Skeletal muscle satellite cell (primary cell): ENCODE results near the gene UBE2D1.

ENCODE experiments used
- H3K27me3 ChIP-seq: 2 replicates; pipeline ENCODE4 v1.7.0; 2013; ENCODE audit warnings: low read length; ENCODE audit not compliant: control insufficient read depth, insufficient read depth
- H3K36me3 ChIP-seq: 2 replicates; pipeline ENCODE4 v1.7.0; 2013; ENCODE audit warnings: mild to moderate bottlenecking, control low read depth, low read length; ENCODE audit not compliant: insufficient read depth
- H3K4me1 ChIP-seq: 2 replicates; pipeline ENCODE4 v1.7.0; 2013; ENCODE audit warnings: low read length; ENCODE audit not compliant: control insufficient read depth, insufficient read depth
- H3K4me2 ChIP-seq: 2 replicates; pipeline ENCODE4 v1.7.0; 2013; ENCODE audit warnings: mild to moderate bottlenecking, low read length
- H3K4me3 ChIP-seq: 2 replicates; pipeline ENCODE4 v1.7.0; 2013; ENCODE audit warnings: low read length
- H3K9ac ChIP-seq: 2 replicates; pipeline ENCODE4 v1.7.0; 2013; ENCODE audit warnings: mild to moderate bottlenecking, low read depth, low read length, moderate library complexity
- H3K9me3 ChIP-seq: replicated peaks from 2 replicates; pipeline ENCODE4 v1.7.0; 2013; ENCODE audit warnings: mild to moderate bottlenecking, control low read depth, low read length

The UBE2D1 gene

DNA sequence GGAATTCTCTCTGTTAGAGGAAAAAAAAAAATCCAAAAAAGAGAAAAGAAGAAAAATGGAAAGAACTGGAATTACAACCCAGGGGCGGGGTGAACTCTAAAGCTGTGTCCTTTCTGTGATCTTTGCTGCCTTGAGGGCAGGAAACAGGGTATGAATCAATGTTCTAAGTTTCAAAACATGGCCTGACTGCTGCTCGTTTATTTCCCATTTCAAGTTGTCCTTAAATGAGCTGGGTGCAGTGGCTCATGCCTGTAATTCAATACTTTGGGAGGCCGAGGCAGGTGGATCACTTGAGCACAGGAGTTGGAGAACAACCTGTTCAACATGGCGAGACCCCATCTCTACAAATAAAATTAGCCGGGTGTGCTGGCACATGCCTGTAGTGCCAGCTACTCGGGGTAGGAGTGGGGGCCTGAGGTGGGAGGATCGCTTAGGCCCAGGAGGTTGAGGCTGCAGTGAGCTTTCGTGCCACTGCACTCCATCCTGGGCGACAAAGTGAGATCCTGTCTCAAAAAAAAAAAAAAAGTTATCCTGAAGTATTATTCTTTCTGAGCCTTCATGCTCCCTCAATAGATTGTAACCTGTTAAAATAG, 25.7 kb downstream of the UBE2D1 start:
- Histone ChIP-seq H3K4me2 (no peak overlapping the region), H3K4me3 (no peak overlapping the region), H3K27me3 (no peaks in the 10 kb centered on the region), H3K9ac (no peak overlapping the region), H3K4me1 (peaks cover 24% of the 10 kb centered on the region), H3K9me3 (no peaks in the 10 kb centered on the region), H3K36me3 (peaks cover 3% of the 10 kb centered on the region)

DNA sequence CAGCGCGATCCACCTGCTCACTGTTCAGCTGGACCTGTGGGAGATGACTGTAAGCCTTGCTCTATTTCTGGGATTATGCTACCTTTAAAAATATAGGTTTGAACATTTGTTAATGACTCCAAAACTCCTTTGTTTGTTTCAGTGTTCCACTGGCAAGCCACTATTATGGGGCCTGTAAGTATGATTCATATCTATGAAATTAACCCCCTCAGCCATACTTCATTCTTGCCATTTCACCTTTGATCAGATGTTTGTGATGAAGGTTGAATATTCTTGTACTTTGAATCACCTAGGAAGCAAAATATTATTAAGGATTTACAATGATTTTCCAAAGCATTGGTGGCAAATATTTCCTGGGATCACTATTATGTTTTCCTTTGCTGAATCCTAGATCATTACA, 26.5 kb downstream of the UBE2D1 start:
- Histone ChIP-seq H3K4me3 (no peak overlapping the region), H3K27me3 (no peaks in the 10 kb centered on the region), H3K9me3 (no peaks in the 10 kb centered on the region), H3K9ac (no peak overlapping the region), H3K4me2 (no peak overlapping the region), H3K4me1 (peaks cover 24% of the 10 kb centered on the region), H3K36me3 (peaks cover 3% of the 10 kb centered on the region)

DNA sequence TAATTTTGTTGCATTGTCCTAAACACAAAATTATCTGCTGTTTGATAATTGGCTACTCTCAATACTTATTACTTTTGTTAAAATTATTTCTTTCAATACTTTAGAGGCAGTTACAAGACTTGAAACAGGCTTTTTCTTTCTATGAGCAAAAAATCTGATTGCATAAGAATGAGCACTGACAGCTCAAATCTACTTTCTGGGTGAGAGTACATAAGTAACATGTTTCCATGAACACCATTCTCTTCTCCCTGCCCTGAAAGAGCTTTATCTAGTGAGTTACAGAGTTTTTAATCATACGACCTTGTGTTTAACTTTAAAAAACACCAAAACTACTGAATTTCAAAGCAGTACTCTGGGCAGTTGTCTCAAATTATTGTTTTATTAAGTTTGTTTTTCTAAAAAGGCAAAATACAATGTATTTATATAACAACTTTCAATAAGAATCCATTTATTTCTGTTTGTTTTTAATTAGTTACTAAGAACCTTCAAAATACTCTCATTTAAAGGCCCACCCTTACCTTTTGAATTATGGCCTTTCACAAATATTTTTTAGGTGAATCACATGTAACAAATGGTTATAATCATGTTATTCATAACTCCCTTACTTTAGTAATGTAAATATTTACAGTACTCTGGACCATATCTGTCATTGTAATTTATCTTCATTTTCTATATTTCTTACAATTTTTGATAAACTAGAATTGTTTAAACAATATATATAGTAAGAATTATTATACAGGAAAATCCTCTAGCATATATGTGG, 27.4 kb downstream of the UBE2D1 start:
- H3K36me3 ChIP-seq: peaks cover 3% of the 10 kb centered on the region
- no peak overlapping the region for H3K4me2 ChIP-seq
- no peaks in the 10 kb centered on the region for H3K27me3 ChIP-seq
- no peaks in the 10 kb centered on the region for H3K9me3 ChIP-seq
- H3K9ac ChIP-seq: no peak overlapping the region
- peaks cover 24% of the 10 kb centered on the region for H3K4me1 ChIP-seq
- no peak overlapping the region for H3K4me3 ChIP-seq

DNA sequence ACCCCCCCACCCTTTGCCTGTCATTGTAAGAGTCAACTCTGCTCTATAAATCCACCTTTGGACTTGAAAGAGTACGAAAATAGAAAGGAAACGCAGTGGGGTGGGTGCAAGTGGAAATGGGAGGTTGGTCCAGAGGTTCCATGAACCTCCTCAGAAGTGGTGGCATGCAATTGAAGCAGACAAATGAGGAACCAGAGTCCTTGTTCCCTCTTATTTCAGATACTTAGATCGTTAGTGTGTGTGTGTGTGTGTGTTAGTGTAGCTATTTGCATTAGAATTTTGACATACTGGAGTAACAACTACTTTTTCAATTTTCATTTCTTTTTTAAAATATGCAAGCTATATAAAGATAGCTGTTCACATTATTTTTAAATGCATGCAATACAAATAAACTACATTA, 32.3 kb downstream of the UBE2D1 start:
- Histone ChIP-seq H3K9me3 (no peaks in the 10 kb centered on the region), H3K4me2 (no peak overlapping the region), H3K9ac (no peak overlapping the region), H3K27me3 (no peaks in the 10 kb centered on the region), H3K4me3 (no peak overlapping the region), H3K36me3 (peaks cover 3% of the 10 kb centered on the region), H3K4me1 (peaks cover 6% of the 10 kb centered on the region)

DNA sequence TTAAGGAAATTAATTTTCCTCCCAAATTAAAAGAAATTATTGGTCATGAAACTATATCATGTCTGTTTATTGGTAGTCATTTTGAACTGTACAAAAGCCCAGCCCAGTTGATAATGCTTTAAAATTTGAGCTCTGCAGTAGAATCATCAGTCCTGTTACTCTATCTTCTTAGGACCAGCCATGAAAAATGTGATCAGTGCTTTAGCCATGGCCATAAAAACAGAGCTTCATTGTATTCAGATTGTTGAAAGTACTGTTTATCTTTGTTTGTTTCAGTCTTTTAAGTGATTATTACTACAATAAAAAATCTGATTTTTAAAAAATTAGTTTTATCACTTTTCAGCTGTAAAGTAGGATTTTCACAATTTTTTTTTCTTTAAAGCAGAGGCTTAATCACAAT, 36.7 kb downstream of the UBE2D1 start:
- H3K9ac ChIP-seq: no peak overlapping the region
- no peaks in the 10 kb centered on the region for H3K36me3 ChIP-seq
- H3K4me1 ChIP-seq: no peaks in the 10 kb centered on the region

DNA sequence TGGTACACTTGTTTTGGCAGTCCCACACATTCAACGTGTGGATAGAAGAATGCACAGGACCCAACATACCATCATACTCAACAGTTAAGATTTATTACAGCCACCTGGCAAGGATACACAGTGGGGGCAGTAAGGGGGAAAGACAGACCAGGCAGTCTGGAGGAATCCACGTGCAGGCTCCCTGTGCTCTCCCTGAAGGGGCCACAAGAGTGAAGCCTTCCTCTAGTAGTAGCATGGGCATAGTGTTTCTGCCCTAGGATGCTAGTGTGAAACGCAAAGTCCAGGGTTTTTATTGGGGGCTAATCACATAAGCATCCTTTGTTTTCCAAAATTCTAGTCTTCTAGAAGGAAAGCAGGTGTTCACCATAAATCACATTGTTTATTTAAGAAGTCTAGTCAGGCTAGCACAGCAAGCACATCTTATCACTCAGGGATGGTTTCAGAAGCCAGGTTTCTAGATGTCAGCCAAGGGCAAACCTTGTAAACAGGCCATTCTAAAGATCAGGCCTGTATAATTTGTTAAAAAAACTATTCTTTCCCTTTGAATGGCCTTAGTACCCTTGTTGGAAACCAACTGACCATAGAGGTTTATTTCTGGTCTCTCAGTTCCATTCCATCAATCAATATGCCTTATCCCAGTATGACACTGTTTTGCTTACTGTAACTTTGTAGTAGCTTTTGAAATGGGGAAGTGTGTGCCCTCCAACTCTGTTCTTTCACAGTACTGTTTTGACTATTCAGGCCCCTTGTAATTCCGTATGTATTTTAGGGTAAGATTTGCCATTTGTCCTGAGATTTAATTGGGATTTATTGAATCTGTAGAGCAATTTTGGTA, 38.0 kb downstream of the UBE2D1 start:
- Histone ChIP-seq H3K27me3 (no peaks in the 10 kb centered on the region), H3K36me3 (no peaks in the 10 kb centered on the region), H3K9ac (no peak overlapping the region), H3K4me1 (no peaks in the 10 kb centered on the region), H3K4me2 (no peak overlapping the region), H3K4me3 (no peak overlapping the region), H3K9me3 (no peaks in the 10 kb centered on the region)

More for the DNA sequence above, 36.7 kb downstream of the UBE2D1 start:
- H3K4me3 ChIP-seq: no peak overlapping the region
- H3K27me3 ChIP-seq: no peaks in the 10 kb centered on the region
- H3K9me3 ChIP-seq: no peaks in the 10 kb centered on the region
- no peak overlapping the region for H3K4me2 ChIP-seq

DNA sequence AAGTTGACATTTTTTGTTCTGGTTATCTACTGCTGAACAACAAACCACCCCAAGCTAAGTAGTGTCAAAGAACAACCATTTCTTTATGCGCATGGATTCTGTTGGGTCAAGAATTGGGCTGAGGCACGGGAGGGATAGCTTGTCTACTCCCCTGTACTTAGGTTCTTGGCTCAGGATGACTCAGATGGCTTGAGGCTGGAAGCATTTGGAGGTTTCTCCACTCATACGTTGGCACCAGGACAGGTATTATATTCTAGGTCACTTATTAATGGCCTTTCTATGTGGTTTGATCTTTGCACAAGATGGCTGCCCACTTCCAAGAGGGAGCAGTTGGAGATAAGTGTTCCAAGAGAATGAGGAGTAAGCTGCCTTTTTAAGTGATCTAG, 38.6 kb downstream of the UBE2D1 start:
- Histone ChIP-seq H3K4me3 (no peak overlapping the region), H3K27me3 (no peaks in the 10 kb centered on the region), H3K4me1 (no peaks in the 10 kb centered on the region), H3K9ac (no peak overlapping the region), H3K4me2 (no peak overlapping the region), H3K9me3 (no peaks in the 10 kb centered on the region), H3K36me3 (no peaks in the 10 kb centered on the region)

DNA sequence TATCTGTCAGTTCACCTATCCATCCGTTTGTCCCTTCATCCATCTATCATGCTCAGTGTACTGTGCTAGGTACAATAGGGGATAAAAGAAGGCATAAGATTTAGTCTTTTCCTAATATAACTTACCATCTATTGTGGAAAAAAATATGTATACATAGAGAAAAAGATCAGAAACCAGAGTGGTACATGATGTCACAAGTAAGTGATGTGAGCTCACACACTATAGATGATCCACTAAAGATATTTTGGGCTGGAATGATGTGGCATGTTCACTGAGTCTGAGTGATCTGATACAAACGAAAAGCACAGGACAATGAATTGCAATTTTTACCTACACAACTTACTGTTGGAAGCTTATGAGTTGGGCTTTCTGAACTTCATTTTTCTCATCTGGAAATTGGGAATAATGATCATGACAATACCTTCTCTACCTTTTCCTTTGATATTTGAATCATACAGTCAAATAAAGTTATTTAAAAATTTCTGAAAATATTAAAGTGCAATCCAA, 47.7 kb downstream of the UBE2D1 start:
- Histone ChIP-seq H3K9me3 (no peaks in the 10 kb centered on the region), H3K27me3 (no peaks in the 10 kb centered on the region), H3K9ac (no peak overlapping the region), H3K4me3 (no peak overlapping the region), H3K4me2 (no peak overlapping the region), H3K36me3 (peaks cover 5% of the 10 kb centered on the region), H3K4me1 (peaks cover 17% of the 10 kb centered on the region)

DNA sequence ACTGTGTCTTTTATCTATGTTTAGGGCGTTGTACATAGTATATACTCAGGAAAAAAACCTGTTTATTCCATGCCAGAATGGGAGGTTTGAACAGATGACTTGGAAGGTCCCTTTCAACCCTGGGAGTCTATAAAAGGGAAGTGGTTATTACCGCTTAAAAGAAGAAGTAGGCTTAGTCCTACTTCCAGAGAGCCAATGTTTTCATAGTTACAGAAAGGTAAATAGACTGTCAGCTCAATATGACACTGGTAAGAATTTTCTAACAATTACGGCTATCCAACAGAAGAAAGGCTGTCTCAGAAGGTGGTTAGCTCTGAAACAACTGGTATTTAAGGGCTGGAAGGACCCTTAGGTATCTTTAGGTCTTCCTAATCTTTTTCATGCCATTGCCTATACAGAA, 49.3 kb downstream of the UBE2D1 start:
- no peaks in the 10 kb centered on the region for H3K9me3 ChIP-seq
- H3K36me3 ChIP-seq: peaks cover 21% of the 10 kb centered on the region
- peak overlapping the region; percentile 84 for H3K4me2 ChIP-seq
- H3K4me3 ChIP-seq: peak overlapping the region; percentile 93
- H3K27me3 ChIP-seq: no peaks in the 10 kb centered on the region
- peak overlapping the region; percentile 93 for H3K9ac ChIP-seq
- peaks cover 17% of the 10 kb centered on the region for H3K4me1 ChIP-seq

DNA sequence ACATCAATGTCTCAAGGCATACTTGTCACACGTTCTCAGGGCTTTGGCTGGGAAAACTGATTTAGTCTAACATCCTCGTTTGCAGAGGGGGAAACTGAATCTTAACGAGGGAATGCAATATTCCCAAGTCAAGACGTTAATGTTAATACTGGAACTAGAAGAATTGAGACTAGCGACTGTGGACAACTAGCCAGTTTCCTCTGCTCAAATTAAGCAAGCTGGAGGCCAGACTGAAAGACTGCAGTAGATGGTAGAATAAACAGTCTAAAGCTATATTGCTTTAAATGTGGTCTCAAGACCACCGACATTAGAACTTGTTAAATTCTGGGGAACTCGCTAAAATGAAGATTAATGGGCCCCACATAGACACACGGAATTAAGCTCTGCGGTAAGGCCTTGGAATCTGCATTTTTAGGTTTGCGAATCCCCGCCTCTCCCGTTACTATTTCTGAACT, 49.8 kb downstream of the UBE2D1 start:
- H3K4me2 ChIP-seq: peak overlapping the region; percentile 84
- peaks cover 25% of the 10 kb centered on the region for H3K36me3 ChIP-seq
- peaks cover 17% of the 10 kb centered on the region for H3K4me1 ChIP-seq
- no peaks in the 10 kb centered on the region for H3K27me3 ChIP-seq
- H3K9me3 ChIP-seq: no peaks in the 10 kb centered on the region
- peak overlapping the region; percentile 93 for H3K4me3 ChIP-seq
- peak overlapping the region; percentile 93 for H3K9ac ChIP-seq

DNA sequence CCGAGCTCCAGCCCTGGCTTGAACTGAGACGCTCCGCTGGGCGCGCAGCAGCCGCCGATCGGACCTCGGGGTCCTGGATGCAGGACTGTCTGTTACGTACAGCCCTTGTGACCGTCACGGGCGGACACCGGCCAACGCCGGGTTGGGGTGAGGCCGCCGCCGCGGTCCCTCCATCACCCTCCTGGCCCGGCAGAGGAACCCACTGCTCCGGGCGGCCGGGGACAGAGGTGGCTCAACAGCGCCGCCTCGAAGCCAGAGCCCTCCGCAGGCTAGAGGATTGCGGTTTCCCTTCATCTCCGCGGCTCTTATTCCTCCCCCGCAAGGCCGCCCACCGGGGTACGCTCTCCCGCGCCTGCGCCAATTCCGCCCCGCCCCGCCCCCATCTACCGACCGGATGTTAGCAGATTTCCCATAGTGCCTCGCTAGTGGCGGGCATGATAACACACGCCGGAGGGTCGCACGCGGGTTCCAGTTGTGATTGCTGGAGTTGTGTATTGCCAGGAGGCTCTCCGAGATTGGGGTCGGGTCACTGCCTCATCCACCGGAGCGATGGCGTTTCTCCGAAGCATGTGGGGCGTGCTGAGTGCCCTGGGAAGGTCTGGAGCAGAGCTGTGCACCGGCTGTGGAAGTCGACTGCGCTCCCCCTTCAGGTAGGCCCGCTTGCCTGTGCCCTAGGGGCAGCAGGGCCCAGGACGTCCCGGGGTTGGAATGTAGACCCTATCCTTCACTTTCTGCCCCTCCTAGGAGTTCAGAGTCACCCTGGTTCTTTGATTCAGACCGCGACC, 50.4 kb downstream of the UBE2D1 start, which contains the start of gene TFAM:
TFAM (plus strand) TSS at position 412 of the 785 bp plus-strand sequence; CDS start at position 550, 138 bp downstream.
- peaks cover 17% of the 10 kb centered on the region for H3K4me1 ChIP-seq
- H3K4me3 ChIP-seq: peak within 1 kb of the TSS; percentile 93
- peaks cover 28% of the 10 kb centered on the region for H3K36me3 ChIP-seq
- H3K27me3 ChIP-seq: no peaks in the 10 kb centered on the region
- no peaks in the 10 kb centered on the region for H3K9me3 ChIP-seq
- peak within 1 kb of the TSS; percentile 93 for H3K9ac ChIP-seq
- peak within 1 kb of the TSS; percentile 84 for H3K4me2 ChIP-seq
